Astrocyte (in vitro differentiated cells and primary cell): ENCODE measurements around the gene CWC27. TPM values are rescaled to one million over a fixed set of nuclear protein-coding genes. Genes with fewer than 3 reads are reported as not detected.

Experiments
- DNase-seq: peaks from one replicate; pipeline ENCODE4 v3.0.0-alpha.2; 2010; ENCODE audit warnings: low read depth
- FAIRE-seq: peaks from 2 replicates; lab custom pipeline; 2011; peaks lifted over from hg19 to GRCh38; lab: Jason Lieb, UNC
- H2AFZ ChIP-seq: 2 replicates; pipeline ENCODE4 v1.6.0; 2012; ENCODE audit warnings: low read depth, low read length, inconsistent platforms
- H3K27ac ChIP-seq: 2 replicates; pipeline ENCODE4 v1.5.1; 2011; ENCODE audit warnings: low read depth, low read length, inconsistent platforms
- H3K27me3 ChIP-seq: 2 replicates; pipeline ENCODE4 v1.6.0; 2011; ENCODE audit warnings: low read length, inconsistent platforms; ENCODE audit not compliant: insufficient read depth
- H3K36me3 ChIP-seq: 2 replicates; pipeline ENCODE4 v1.5.1; 2011; ENCODE audit warnings: low read length, inconsistent platforms; ENCODE audit not compliant: insufficient read depth
- H3K4me1 ChIP-seq: 2 replicates; pipeline ENCODE4 v1.5.1; 2011; ENCODE audit warnings: low read length, inconsistent platforms; ENCODE audit not compliant: insufficient read depth
- H3K4me2 ChIP-seq: 2 replicates; pipeline ENCODE4 v1.6.0; 2012; ENCODE audit warnings: low read length, inconsistent platforms
- H3K4me3 ChIP-seq: 2 replicates; pipeline ENCODE4 v1.5.1; 2011; ENCODE audit warnings: low read depth, mild to moderate bottlenecking, low read length, inconsistent platforms; ENCODE audit not compliant: insufficient read depth
- H3K79me2 ChIP-seq: 2 replicates; pipeline ENCODE4 v1.6.0; 2012; ENCODE audit warnings: mild to moderate bottlenecking, low read length, inconsistent platforms; ENCODE audit not compliant: insufficient read depth
- H3K9ac ChIP-seq: 2 replicates; pipeline ENCODE4 v1.6.0; 2012; ENCODE audit warnings: mild to moderate bottlenecking, low read length, inconsistent platforms
- H3K9me3 ChIP-seq: 2 replicates; pipeline ENCODE4 v1.5.1; 2012; ENCODE audit warnings: low read depth, mild to moderate bottlenecking, low read length, inconsistent platforms; ENCODE audit not compliant: insufficient read depth
- H4K20me1 ChIP-seq: 2 replicates; pipeline ENCODE4 v1.6.0; 2012; ENCODE audit warnings: low read length, inconsistent platforms; ENCODE audit not compliant: insufficient read depth
- H3K27ac Mint-ChIP-seq: one replicate; pipeline ENCODE4 v1.8.0; 2021; ENCODE audit warnings: mild to moderate bottlenecking, mixed read lengths; ENCODE audit not compliant: unreplicated experiment
- H3K27me3 Mint-ChIP-seq: one replicate; pipeline ENCODE4 v1.8.0; 2021; ENCODE audit warnings: low read depth, mixed read lengths; ENCODE audit not compliant: unreplicated experiment
- H3K36me3 Mint-ChIP-seq: one replicate; pipeline ENCODE4 v1.8.0; 2021; ENCODE audit warnings: low read depth, mixed read lengths; ENCODE audit not compliant: unreplicated experiment
- H3K4me1 Mint-ChIP-seq: one replicate; pipeline ENCODE4 v1.8.0; 2021; ENCODE audit warnings: low read depth, mixed read lengths; ENCODE audit not compliant: unreplicated experiment
- H3K4me3 Mint-ChIP-seq: one replicate; pipeline ENCODE4 v1.8.0; 2021; ENCODE audit warnings: mild to moderate bottlenecking, moderate library complexity, mixed read lengths; ENCODE audit not compliant: unreplicated experiment
- H3K9me3 Mint-ChIP-seq: one replicate; pipeline ENCODE4 v1.8.0; 2021; ENCODE audit warnings: mild to moderate bottlenecking, mixed read lengths; ENCODE audit not compliant: unreplicated experiment
- EZH2 ChIP-seq: IDR thresholded peaks from 2 replicates; pipeline ENCODE4 v1.6.1; 2012; ENCODE audit warnings: mild to moderate bottlenecking, low read length, inconsistent platforms; ENCODE audit not compliant: insufficient read depth
- total RNA-seq: library from RNA; stranded (reverse); gene quantifications from 2 replicates; pipeline ENCODE4 v1.2.1, GENCODE V29; 2021
- TF ChIP-seq, protein P1 (sequence below): IDR thresholded peaks from 2 replicates; pipeline ENCODE4 v1.5.1; 2011; ENCODE audit warnings: low read depth, mild to moderate bottlenecking, inconsistent platforms, low read length, moderate library complexity; ENCODE audit not compliant: insufficient read depth

CWC27 gene
- total RNA-seq, 1 donor from 2014 or later: 25.7 TPM

DNA sequence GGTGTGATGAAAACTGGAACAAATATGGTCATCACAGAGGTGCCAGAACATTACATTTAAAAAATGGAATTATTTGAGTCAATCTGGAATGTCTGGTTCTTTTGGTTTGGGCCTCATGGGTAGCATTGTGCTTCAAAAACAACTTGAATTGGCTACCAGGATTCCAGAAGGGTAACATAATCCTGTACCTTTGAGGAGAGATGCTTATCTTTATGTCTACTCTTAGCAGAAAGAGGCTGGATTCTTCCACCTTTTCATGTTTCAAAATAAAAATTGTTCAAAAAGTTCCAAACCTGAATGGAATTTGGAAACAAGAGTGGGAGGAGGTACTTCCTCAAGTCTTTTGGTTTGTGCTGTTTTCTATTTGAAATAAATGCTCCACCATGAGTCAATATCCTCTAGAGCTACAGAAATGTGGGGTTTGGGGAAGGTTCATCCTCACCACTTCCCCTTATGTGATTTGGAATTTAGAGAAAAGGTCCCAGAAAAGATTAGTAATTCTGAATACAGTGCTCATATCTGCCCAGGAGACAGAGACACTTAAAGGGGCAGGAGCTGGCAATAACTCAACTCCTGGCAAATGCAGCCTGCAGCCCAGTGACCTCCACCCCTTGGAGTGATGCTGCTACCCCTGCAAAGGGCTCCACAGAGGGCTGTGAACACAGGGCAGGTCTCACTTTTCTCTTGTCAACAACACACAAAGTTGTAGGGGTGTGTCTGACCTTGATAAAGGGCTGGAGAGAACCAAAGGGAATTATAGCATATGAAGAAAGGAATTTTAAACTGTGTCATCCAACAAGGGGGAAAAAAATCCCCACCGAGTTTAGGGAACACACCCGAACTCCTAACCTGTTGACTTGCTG is 272.8 kb downstream of the CWC27 start:
- Histone ChIP-seq H2AFZ (peak overlapping the region; percentile 31), H3K4me1 (peaks cover 14% of the 10 kb centered on the region), H3K4me2 (peak overlapping the region; percentile 9), H3K27me3 (no peaks in the 10 kb centered on the region), H3K36me3 (no peaks in the 10 kb centered on the region), H3K9me3 (no peaks in the 10 kb centered on the region), H3K9ac (peak overlapping the region; percentile 9), H3K27ac (peak overlapping the region; percentile 68), H3K4me3 (no peak overlapping the region), H3K79me2 (no peaks in the 10 kb centered on the region), H4K20me1 (no peaks in the 10 kb centered on the region)
- TF ChIP-seq, protein P1, sequence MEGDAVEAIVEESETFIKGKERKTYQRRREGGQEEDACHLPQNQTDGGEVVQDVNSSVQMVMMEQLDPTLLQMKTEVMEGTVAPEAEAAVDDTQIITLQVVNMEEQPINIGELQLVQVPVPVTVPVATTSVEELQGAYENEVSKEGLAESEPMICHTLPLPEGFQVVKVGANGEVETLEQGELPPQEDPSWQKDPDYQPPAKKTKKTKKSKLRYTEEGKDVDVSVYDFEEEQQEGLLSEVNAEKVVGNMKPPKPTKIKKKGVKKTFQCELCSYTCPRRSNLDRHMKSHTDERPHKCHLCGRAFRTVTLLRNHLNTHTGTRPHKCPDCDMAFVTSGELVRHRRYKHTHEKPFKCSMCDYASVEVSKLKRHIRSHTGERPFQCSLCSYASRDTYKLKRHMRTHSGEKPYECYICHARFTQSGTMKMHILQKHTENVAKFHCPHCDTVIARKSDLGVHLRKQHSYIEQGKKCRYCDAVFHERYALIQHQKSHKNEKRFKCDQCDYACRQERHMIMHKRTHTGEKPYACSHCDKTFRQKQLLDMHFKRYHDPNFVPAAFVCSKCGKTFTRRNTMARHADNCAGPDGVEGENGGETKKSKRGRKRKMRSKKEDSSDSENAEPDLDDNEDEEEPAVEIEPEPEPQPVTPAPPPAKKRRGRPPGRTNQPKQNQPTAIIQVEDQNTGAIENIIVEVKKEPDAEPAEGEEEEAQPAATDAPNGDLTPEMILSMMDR: no peak
- no peak for TF ChIP-seq EZH2
- peaks cover 4% of the 10 kb centered on the region for H3K9me3 Mint-ChIP-seq
- DNase-seq: peak; percentile 72
- no peaks in the 10 kb centered on the region for H3K27me3 Mint-ChIP-seq
- H3K27ac Mint-ChIP-seq: peak overlapping the region; percentile 81
- peak; percentile 39 for FAIRE-seq
- peaks cover 37% of the 10 kb centered on the region for H3K4me1 Mint-ChIP-seq
- H3K4me3 Mint-ChIP-seq: no peak overlapping the region
- no peaks in the 10 kb centered on the region for H3K36me3 Mint-ChIP-seq

DNA sequence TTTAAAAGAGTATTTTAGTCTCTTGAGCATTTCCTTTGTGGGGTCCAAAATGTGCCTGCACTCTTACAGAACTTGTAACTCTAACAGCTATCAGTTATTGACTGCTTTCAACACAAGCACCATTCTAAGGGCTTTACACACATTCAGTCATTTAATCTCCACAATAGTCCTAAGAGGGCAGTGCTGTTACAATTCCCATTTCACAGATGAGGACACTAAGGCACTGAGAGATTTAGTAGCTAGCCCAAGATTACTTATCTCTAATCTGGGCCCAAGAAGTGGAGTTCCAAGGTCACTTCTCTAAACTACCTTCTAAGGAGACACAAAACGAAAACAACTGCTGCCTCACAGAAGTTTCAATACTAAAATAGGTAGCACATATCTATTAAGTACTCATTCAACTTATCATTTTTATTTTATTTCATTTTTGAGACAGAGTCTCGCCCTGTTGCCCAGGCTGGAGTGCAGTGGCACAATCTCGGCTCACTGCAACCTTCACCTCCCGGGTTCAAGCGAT is 275.2 kb downstream of the CWC27 start:
- H3K27me3 ChIP-seq: no peaks in the 10 kb centered on the region
- H3K36me3 ChIP-seq: no peaks in the 10 kb centered on the region
- no peaks in the 10 kb centered on the region for H3K79me2 ChIP-seq
- peaks cover 14% of the 10 kb centered on the region for H3K4me1 ChIP-seq
- no peak overlapping the region for H3K9ac ChIP-seq
- peaks cover 4% of the 10 kb centered on the region for H3K9me3 Mint-ChIP-seq
- H3K4me3 ChIP-seq: no peak overlapping the region
- DNase-seq: no peak
- FAIRE-seq: no peak
- no peak overlapping the region for H3K27ac Mint-ChIP-seq
- TF ChIP-seq, protein P1: no peak
- no peak for TF ChIP-seq EZH2
- no peaks in the 10 kb centered on the region for H3K9me3 ChIP-seq
- no peak overlapping the region for H3K4me3 Mint-ChIP-seq
- peaks cover 23% of the 10 kb centered on the region for H3K4me1 Mint-ChIP-seq
- H2AFZ ChIP-seq: no peak overlapping the region
- H3K36me3 Mint-ChIP-seq: no peaks in the 10 kb centered on the region
- no peaks in the 10 kb centered on the region for H3K27me3 Mint-ChIP-seq
- H4K20me1 ChIP-seq: no peaks in the 10 kb centered on the region
- H3K27ac ChIP-seq: no peak overlapping the region
- H3K4me2 ChIP-seq: no peak overlapping the region

- FAIRE-seq (no peak), DNase-seq (no peak)
- no peak overlapping the region for H3K9ac ChIP-seq
- Mint-ChIP-seq H3K27ac (no peak overlapping the region), H3K36me3 (no peaks in the 10 kb centered on the region), H3K9me3 (peaks cover 4% of the 10 kb centered on the region), H3K27me3 (no peaks in the 10 kb centered on the region), H3K4me3 (no peak overlapping the region), H3K4me1 (peaks cover 13% of the 10 kb centered on the region)
- H3K27ac ChIP-seq: no peak overlapping the region
- no peak overlapping the region for H3K4me2 ChIP-seq
- no peaks in the 10 kb centered on the region for H3K79me2 ChIP-seq
- H3K27me3 ChIP-seq: no peaks in the 10 kb centered on the region
- H3K9me3 ChIP-seq: no peaks in the 10 kb centered on the region
- H3K36me3 ChIP-seq: no peaks in the 10 kb centered on the region
- H2AFZ ChIP-seq: no peak overlapping the region
- peaks cover 4% of the 10 kb centered on the region for H3K4me1 ChIP-seq
- no peak overlapping the region for H3K4me3 ChIP-seq
- TF ChIP-seq, protein P1: no peak
- TF ChIP-seq EZH2: no peak
- no peaks in the 10 kb centered on the region for H4K20me1 ChIP-seq
Measured at GRCh38 chr5:65047225-65047624, 278.5 kb downstream of the CWC27 start.
